Measurements from ENCODE around the gene DOCK4. TPM values are rescaled to one million over a fixed set of nuclear protein-coding genes. Genes with fewer than 3 reads are reported as not detected.

The DOCK4 gene
- total RNA-seq, 1 donor from 2014 or later = 10.6 TPM

DNA sequence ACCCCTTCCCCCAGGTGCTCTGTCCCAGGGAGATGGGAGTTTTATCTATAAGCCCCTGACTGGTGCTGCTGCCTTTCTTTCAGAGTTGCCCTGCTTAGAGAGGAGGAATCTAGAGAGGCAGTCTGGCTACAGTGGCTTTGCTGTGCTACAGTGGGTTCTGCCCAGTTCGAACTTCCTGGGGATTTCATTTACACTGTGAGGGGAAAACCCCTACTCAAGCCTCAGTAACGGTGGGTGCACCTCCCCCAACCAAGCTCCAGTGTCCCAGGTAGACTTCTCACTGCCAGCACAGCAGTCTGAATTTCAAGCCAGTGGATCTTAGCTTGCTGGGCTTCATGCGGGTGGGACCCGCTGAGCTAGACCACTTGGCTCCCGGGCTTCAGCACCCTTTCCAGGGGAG lies 500.4 kb downstream of the DOCK4 start:
- TF ChIP-seq, protein P1, sequence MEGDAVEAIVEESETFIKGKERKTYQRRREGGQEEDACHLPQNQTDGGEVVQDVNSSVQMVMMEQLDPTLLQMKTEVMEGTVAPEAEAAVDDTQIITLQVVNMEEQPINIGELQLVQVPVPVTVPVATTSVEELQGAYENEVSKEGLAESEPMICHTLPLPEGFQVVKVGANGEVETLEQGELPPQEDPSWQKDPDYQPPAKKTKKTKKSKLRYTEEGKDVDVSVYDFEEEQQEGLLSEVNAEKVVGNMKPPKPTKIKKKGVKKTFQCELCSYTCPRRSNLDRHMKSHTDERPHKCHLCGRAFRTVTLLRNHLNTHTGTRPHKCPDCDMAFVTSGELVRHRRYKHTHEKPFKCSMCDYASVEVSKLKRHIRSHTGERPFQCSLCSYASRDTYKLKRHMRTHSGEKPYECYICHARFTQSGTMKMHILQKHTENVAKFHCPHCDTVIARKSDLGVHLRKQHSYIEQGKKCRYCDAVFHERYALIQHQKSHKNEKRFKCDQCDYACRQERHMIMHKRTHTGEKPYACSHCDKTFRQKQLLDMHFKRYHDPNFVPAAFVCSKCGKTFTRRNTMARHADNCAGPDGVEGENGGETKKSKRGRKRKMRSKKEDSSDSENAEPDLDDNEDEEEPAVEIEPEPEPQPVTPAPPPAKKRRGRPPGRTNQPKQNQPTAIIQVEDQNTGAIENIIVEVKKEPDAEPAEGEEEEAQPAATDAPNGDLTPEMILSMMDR (conservative IDR thresholded peaks at IDR 0.05; ENCODE audit: low read depth, low read length) = no peak
- no peak for DNase-seq (ENCODE audit: low read depth)
- no peak overlapping the region for H3K4me3 ChIP-seq (ENCODE audit: low read depth, low read length)

DNA sequence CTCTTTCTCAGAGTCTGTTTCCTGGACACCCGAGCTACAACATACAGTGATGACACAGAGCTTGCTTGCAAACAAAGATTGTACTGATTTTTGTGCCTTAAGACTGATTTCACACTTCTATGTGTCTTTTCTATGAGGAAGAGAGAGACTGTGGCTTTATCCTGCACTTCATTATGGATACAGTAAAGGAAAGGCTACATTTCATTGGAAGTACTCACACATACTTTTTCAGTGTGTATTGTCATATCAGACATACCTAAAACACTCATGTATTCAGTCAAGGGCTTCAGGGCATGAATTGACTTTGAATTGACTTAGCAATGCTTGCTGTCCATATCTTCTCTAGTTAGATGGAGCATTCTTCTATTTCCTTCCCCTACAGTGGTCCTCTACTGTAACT lies 508.4 kb downstream of the DOCK4 start:
- TF ChIP-seq, protein P1 (conservative IDR thresholded peaks at IDR 0.05; ENCODE audit: low read depth, low read length) = no peak
- DNase-seq (ENCODE audit: low read depth) = no peak
- H3K4me3 ChIP-seq (ENCODE audit: low read depth, low read length) = no peak overlapping the region

DNA sequence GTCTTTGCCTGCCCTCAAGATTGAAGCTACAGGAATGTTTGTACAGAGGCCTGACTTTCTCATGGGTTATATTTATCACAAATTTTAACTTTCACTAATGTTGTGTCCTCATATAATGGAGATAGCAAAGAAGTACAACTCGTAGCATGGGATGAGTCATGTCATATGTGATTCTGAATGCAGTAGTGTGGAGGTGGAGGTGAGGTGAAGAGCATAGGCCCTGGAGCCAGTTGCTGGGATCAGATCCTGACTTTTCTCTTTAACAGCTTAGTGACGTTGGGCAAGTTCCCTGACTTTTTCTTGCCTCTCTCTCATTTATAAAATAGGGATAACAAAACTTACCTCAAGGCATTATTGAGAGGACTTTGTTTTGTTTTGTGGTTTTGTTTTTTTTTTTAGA lies 511.8 kb downstream of the DOCK4 start:
- TF ChIP-seq, protein P1 (conservative IDR thresholded peaks at IDR 0.05; ENCODE audit: low read depth, low read length) = no peak
- DNase-seq (ENCODE audit: low read depth) = no peak
- no peak overlapping the region for H3K4me3 ChIP-seq (ENCODE audit: low read depth, low read length)

DNA sequence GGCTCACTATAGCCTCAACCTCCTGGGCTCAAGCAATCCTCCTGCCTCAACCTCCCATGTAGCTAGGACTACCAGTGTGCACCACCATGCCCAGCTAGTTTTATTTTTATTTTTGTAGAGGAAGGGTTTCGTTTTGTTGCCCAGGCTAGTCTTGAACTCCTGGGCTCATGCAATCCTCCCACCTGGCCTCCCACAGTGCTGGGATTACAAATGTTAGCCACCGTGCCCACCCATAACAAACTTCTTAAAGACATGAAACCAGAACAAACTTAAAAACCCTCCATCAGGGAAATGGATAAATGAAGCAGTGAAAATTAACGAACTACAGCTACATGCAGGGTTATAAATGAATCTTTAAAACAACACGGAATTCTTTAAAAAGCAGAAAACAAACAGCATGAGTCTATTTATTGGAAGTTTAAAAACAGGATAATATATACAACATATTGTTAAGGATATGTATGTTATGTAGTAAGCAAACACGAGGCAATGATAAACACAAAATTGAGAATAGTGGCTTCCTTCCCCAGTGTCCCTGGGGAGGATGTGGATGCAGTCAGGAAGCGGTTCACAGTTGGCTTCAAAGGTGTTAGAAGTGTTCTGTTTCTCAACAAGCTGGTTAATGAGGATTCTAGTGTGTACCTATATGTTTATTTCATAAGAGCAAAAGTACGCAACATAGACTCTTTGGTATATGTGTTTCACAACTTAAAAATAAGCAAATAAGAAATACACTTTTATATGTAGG lies 515.7 kb downstream of the DOCK4 start:
- H3K4me3 ChIP-seq (ENCODE audit: low read depth, low read length) = no peak overlapping the region
- no peak for DNase-seq (ENCODE audit: low read depth)
- TF ChIP-seq, protein P1 (conservative IDR thresholded peaks at IDR 0.05; ENCODE audit: low read depth, low read length) = no peak

DNA sequence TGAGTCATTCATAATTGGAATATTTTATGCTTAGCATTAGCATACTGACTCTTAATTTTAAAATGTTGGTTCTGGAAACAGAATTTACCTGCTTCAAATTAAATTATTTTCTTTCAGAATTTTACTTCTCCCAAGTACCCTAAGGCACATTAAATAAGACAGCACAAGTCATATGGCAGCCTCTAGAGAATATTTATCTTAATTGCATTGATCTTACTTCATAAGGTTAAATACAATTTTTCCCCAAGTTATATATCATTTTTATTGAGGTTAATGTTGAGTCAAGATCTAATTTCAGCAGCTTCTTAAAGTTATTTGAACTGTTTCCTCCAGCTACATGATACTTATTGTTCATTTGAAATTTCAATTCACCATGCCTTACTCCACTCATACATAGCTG lies 520.9 kb downstream of the DOCK4 start:
- H3K4me3 ChIP-seq (ENCODE audit: low read depth, low read length) = no peak overlapping the region

DNA sequence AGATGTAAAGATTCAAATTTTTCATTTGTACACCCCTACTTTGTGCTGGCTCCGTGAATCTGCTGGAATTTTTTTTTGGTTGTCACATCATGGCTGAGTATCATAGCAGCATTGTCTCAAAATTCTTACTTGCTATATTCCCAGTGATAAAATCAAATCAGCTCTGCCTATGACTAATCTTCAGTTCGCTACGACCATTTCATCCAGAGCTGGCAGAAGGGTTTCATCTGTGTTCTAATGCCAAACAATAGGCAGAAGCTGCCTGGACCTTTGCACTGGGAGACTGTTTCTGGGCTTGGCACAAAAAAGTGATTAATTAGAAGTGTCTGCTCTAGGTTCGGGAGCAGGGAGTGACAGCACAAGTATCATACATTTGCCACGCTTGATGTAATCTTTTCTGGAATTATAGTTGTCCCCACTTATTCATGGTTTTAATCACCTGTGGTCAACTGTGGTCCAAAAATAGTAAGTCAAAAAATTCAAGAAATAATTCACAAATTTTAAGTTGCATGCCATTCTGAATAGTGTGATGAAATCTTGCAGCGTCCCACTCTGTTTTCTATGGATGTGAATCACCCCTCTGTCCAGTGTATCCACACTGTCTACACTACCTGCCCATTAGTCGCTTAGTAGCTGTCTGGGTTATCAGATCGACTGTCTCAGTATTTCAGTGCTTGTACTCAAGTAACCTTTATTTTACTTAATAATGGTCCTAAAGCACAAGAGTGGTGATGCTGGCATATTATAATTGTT lies 523.4 kb downstream of the DOCK4 start:
- TF ChIP-seq, protein P1 (conservative IDR thresholded peaks at IDR 0.05; ENCODE audit: low read depth, low read length) = no peak
- H3K4me3 ChIP-seq (ENCODE audit: low read depth, low read length) = no peak overlapping the region
- DNase-seq (ENCODE audit: low read depth) = no peak

More for the DNA sequence above, 520.9 kb downstream of the DOCK4 start:
- no peak for DNase-seq (ENCODE audit: low read depth)
- TF ChIP-seq, protein P1 (conservative IDR thresholded peaks at IDR 0.05; ENCODE audit: low read depth, low read length) = no peak
